H1 (cell line): ENCODE measurements around the gene GBP6. TPM values are rescaled to one million over a fixed set of nuclear protein-coding genes. Genes with fewer than 3 reads are reported as not detected.

ENCODE experiments used
- CTCF ChIA-PET: fragments of 300-600 bp; sonication (Branson Sonifier 250); formaldehyde crosslinking; loops from one replicate; lab custom pipeline; 2021; ENCODE audit not compliant: partially characterized antibody; lab: Charles Lee
- POLR2A ChIA-PET: fragments of 300-600 bp; sonication (Branson Sonifier 250); formaldehyde crosslinking; loops from one replicate; lab custom pipeline; 2021; ENCODE audit warnings: inconsistent platforms; ENCODE audit not compliant: partially characterized antibody; lab: Charles Lee
- DNase-seq, 2 experiments: peaks; one replicate each; pipeline versions ENCODE4 v3.0.0 to v3.0.0-alpha.2; 2010 to 2022; ENCODE audit warnings: low spot score in 2 of 2, low read depth in 1 of 2, mixed read lengths in 1 of 2
- FAIRE-seq: peaks from 2 replicates; lab custom pipeline; 2011; peaks lifted over from hg19 to GRCh38; lab: Jason Lieb, UNC
- H2AFZ ChIP-seq: 2 replicates; pipeline ENCODE4 v1.8.1; 2012; ENCODE audit warnings: low read length, inconsistent platforms
- H2AK5ac ChIP-seq: 2 replicates; pipeline ENCODE4 v1.6.1; 2013; ENCODE audit warnings: low read depth, low read length
- H2BK120ac ChIP-seq: replicated peaks from 2 replicates; pipeline ENCODE3; 2013; ENCODE audit warnings: low read depth, low read length, inconsistent platforms
- H2BK12ac ChIP-seq: 2 replicates; pipeline ENCODE4 v1.6.1; 2013; ENCODE audit warnings: low read depth, low read length
- H2BK15ac ChIP-seq: 2 replicates; pipeline ENCODE4 v1.6.1; 2013; ENCODE audit warnings: low read length
- H2BK20ac ChIP-seq: 2 replicates; pipeline ENCODE4 v1.6.1; 2013; ENCODE audit warnings: low read length
- H2BK5ac ChIP-seq: 2 replicates; pipeline ENCODE4 v1.6.1; 2013; ENCODE audit warnings: low read depth, low read length
- H3K14ac ChIP-seq: 2 replicates; pipeline ENCODE4 v1.6.1; 2013; ENCODE audit warnings: inconsistent platforms; ENCODE audit not compliant: insufficient read length
- H3K18ac ChIP-seq: 2 replicates; pipeline ENCODE4 v1.6.1; 2013; ENCODE audit warnings: low read length; ENCODE audit errors: extremely low read depth
- H3K23ac ChIP-seq: 2 replicates; pipeline ENCODE4 v1.6.1; 2013; ENCODE audit warnings: inconsistent platforms; ENCODE audit not compliant: insufficient read length
- H3K23me2 ChIP-seq: 2 replicates; pipeline ENCODE4 v1.6.1; 2013; ENCODE audit warnings: low read depth, low read length
- H3K27ac ChIP-seq: 2 replicates; pipeline ENCODE4 v1.6.1; 2011; ENCODE audit warnings: low read depth, low read length, inconsistent platforms
- H3K27me3 ChIP-seq, 4 experiments: replicated peaks in 1 of 4; 1 replicate in 1 of 4; 2 replicates in 3 of 4; pipeline versions ENCODE4 v1.6.1 to v1.8.1; 2011 to 2013; ENCODE audit warnings: low read length in 3 of 4, mild to moderate bottlenecking in 3 of 4, inconsistent platforms in 2 of 4, mixed read lengths in 2 of 4, moderate library complexity in 1 of 4; ENCODE audit not compliant: control insufficient read depth in 3 of 4, insufficient read depth in 3 of 4; ENCODE audit errors: extremely low read depth in 1 of 4
- H3K36me3 ChIP-seq, 4 experiments: 2 replicates each; pipeline versions ENCODE4 v1.6.1 to v1.8.1; 2011 to 2013; ENCODE audit warnings: mild to moderate bottlenecking in 4 of 4, low read length in 3 of 4, moderate library complexity in 2 of 4, control low read depth in 1 of 4, inconsistent platforms in 1 of 4; ENCODE audit not compliant: insufficient read depth in 4 of 4, control insufficient read depth in 2 of 4
- H3K4ac ChIP-seq: replicated peaks from 2 replicates; pipeline ENCODE3; 2013; ENCODE audit warnings: low read length, low read depth, mixed read lengths, inconsistent platforms; ENCODE audit not compliant: insufficient read length
- H3K4me1 ChIP-seq, 4 experiments: replicated peaks in 1 of 4; 1 replicate in 1 of 4; 2 replicates in 3 of 4; pipeline versions ENCODE4 v1.6.1 to v1.8.1; 2011 to 2013; ENCODE audit warnings: low read length in 3 of 4, inconsistent platforms in 2 of 4, mixed read lengths in 1 of 4; ENCODE audit not compliant: insufficient read depth in 4 of 4, control insufficient read depth in 3 of 4
- H3K4me2 ChIP-seq, 2 experiments: 2 replicates each; pipeline versions ENCODE4 v1.6.1 to v1.8.1; 2011 to 2013; ENCODE audit warnings: low read depth in 2 of 2, low read length in 2 of 2, control low read depth in 1 of 2, inconsistent platforms in 1 of 2, mild to moderate bottlenecking in 1 of 2; ENCODE audit not compliant: insufficient read depth in 1 of 2
- H3K4me3 ChIP-seq, 4 experiments: fragments of 200-600, 300-600 bp in 1 of 4; sonication (generic), shearing (Covaris generic), sonication (Bioruptor Twin) in 1 of 4; 2 replicates each; pipeline versions ENCODE4 v1.5.1 to v1.8.1; 2011 to 2016; ENCODE audit warnings: low read length in 4 of 4, low read depth in 3 of 4, control low read depth in 2 of 4, inconsistent platforms in 2 of 4, mild to moderate bottlenecking in 2 of 4, mixed read lengths in 1 of 4, moderate library complexity in 1 of 4; ENCODE audit not compliant: insufficient read depth in 2 of 4; ENCODE audit errors: extremely low read depth in 1 of 4
- H3K56ac ChIP-seq: replicated peaks from 2 replicates; pipeline ENCODE3; 2013; ENCODE audit warnings: low read depth, mild to moderate bottlenecking, mixed read lengths, low read length, inconsistent platforms; ENCODE audit not compliant: insufficient read length
- H3K79me1 ChIP-seq: 2 replicates; pipeline ENCODE4 v1.6.1; 2013; ENCODE audit warnings: low read depth, low read length, control low read depth
- H3K79me2 ChIP-seq, 2 experiments: 2 replicates each; pipeline versions ENCODE4 v1.6.1 to v1.8.1; 2012 to 2013; ENCODE audit warnings: low read length in 2 of 2, mild to moderate bottlenecking in 2 of 2, inconsistent platforms in 1 of 2; ENCODE audit not compliant: insufficient read depth in 2 of 2, control insufficient read depth in 1 of 2
- H3K9ac ChIP-seq, 4 experiments: replicated peaks in 1 of 4; 1 replicate in 1 of 4; 2 replicates in 3 of 4; pipeline versions ENCODE4 v1.6.1 to v1.8.1; 2011 to 2013; ENCODE audit warnings: low read depth in 3 of 4, low read length in 3 of 4, control low read depth in 2 of 4, mild to moderate bottlenecking in 2 of 4, moderate library complexity in 2 of 4, inconsistent platforms in 1 of 4; ENCODE audit errors: extremely low read depth in 1 of 4
- H3K9me3 ChIP-seq, 2 experiments: 2 replicates each; pipeline versions ENCODE4 v1.6.1 to v1.8.1; 2012 to 2013; ENCODE audit warnings: mild to moderate bottlenecking in 2 of 2, moderate library complexity in 2 of 2, control low read depth in 1 of 2, inconsistent platforms in 1 of 2, low read depth in 1 of 2, low read length in 1 of 2, mixed read lengths in 1 of 2; ENCODE audit not compliant: insufficient read depth in 2 of 2
- H4K20me1 ChIP-seq, 2 experiments: replicated peaks in 1 of 2; 2 replicates each; pipeline versions ENCODE3 to v1.8.1; 2011 to 2013; ENCODE audit warnings: inconsistent platforms in 2 of 2, low read length in 2 of 2, mild to moderate bottlenecking in 1 of 2; ENCODE audit not compliant: insufficient read depth in 2 of 2, control insufficient read depth in 1 of 2
- H4K5ac ChIP-seq: 2 replicates; pipeline ENCODE4 v1.6.1; 2013; ENCODE audit warnings: low read length, low read depth, mixed read lengths, inconsistent platforms; ENCODE audit not compliant: insufficient read length
- H4K8ac ChIP-seq: 2 replicates; pipeline ENCODE4 v1.8.0; 2013; ENCODE audit warnings: mild to moderate bottlenecking, moderate library complexity, low read length, inconsistent platforms; ENCODE audit not compliant: insufficient read depth; ENCODE audit errors: extremely low read depth
- H4K91ac ChIP-seq: replicated peaks from 2 replicates; pipeline ENCODE3; 2013; ENCODE audit warnings: low read length, mixed read lengths, inconsistent platforms; ENCODE audit not compliant: insufficient read length
- BCL11A ChIP-seq, 2 experiments: IDR thresholded peaks; one replicate each; pipeline ENCODE4 v1.6.1; 2011; ENCODE audit warnings: low read depth in 2 of 2, low read length in 2 of 2, mild to moderate bottlenecking in 2 of 2
- CTBP2 ChIP-seq: IDR thresholded peaks from 2 replicates; pipeline ENCODE4 v1.7.0; 2011; ENCODE audit warnings: borderline replicate concordance, mild to moderate bottlenecking, moderate library complexity, mixed read lengths, low read length; ENCODE audit not compliant: insufficient read depth, insufficient read length
- HDAC6 ChIP-seq: IDR thresholded peaks from one replicate; pipeline ENCODE4 v1.7.1; 2012; ENCODE audit warnings: low read depth, mild to moderate bottlenecking, inconsistent platforms, low read length, moderate library complexity
- NANOG ChIP-seq: IDR thresholded peaks from 2 replicates; pipeline ENCODE4 v1.6.1; 2011; ENCODE audit warnings: low read length, low read depth, mild to moderate bottlenecking, inconsistent platforms; ENCODE audit not compliant: insufficient read depth, poor library complexity, severe bottlenecking
- SIN3A ChIP-seq, 2 experiments: IDR thresholded peaks in 1 of 2; conservative IDR thresholded peaks in 1 of 2; 2 replicates each; pipeline ENCODE4 v1.6.1; 2011 to 2012; ENCODE audit warnings: low read length in 2 of 2, improper control_type of control experiment in 1 of 2, low read depth in 1 of 2, mild to moderate bottlenecking in 1 of 2
- SIX5 ChIP-seq: IDR thresholded peaks from 2 replicates; pipeline ENCODE4 v1.6.1; 2011; ENCODE audit warnings: mild to moderate bottlenecking, low read depth, low read length
- SP1 ChIP-seq: IDR thresholded peaks from 2 replicates; pipeline ENCODE4 v1.6.1; 2011; ENCODE audit warnings: low read depth, low read length
- TBP ChIP-seq: IDR thresholded peaks from 2 replicates; pipeline ENCODE4 v1.6.1; 2011; ENCODE audit warnings: low read depth, low read length, improper control_type of control experiment
- ZNF274 ChIP-seq: IDR thresholded peaks from 2 replicates; pipeline ENCODE4 v1.7.0; 2012; ENCODE audit warnings: low read length, borderline replicate concordance; ENCODE audit errors: extremely low read depth
- WGBS, 2 experiments: shearing (Covaris generic) in 1 of 2; methylation state at CpG; one replicate each; pipeline versions ENCODE4 v1.1.6 to v1.1.7; 2013 to 2015; ENCODE audit warnings: low lambda C conversion rate in 2 of 2, mixed read lengths in 2 of 2, inconsistent platforms in 1 of 2, low coverage in 1 of 2, missing lambda C conversion rate in 1 of 2; ENCODE audit not compliant: insufficient replicate concordance in 2 of 2, insufficient coverage in 1 of 2, insufficient read length in 1 of 2; ENCODE audit errors: extremely low coverage in 1 of 2, missing lambda C conversion rate in 1 of 2; 5-methylcytosine and 5-hydroxymethylcytosine counted together
- polyA plus RNA-seq, 7 experiments: library from polyadenylated mRNA; depleted of rRNA in 3 of 7; stranded (reverse) in 5 of 7; unstranded in 2 of 7; fragments of >200 nt in 5 of 7; fragments of 200-250 nt in 2 of 7; gene quantifications; 1 replicate in 5 of 7; 2 replicates in 1 of 7; 4 replicates in 1 of 7; pipeline versions ENCODE4 v1.2.1 to v1.2.3, GENCODE V29; 2011 to 2013; ENCODE audit warnings: missing spikeins in 2 of 7, mixed read lengths in 2 of 7
- total RNA-seq: library from RNA; stranded (reverse); fragmentation: NEBNext Ultra II Directional; extraction: Animal tissue kit (Norgen Biotek cat#: 25700); gene quantifications from 2 replicates; pipeline ENCODE4 v1.2.1, GENCODE V29; 2021
- TF ChIP-seq, protein P1 (sequence below): IDR thresholded peaks from 2 replicates; pipeline ENCODE4 v1.6.1; 2011; ENCODE audit warnings: low read length, improper control_type of control experiment

The GBP6 gene
- total and polyA plus RNA-seq, 2 of the 8 experiments (the other 6 are each of a cell fraction or from before 2014, with no cell fraction given): not detected

DNA sequence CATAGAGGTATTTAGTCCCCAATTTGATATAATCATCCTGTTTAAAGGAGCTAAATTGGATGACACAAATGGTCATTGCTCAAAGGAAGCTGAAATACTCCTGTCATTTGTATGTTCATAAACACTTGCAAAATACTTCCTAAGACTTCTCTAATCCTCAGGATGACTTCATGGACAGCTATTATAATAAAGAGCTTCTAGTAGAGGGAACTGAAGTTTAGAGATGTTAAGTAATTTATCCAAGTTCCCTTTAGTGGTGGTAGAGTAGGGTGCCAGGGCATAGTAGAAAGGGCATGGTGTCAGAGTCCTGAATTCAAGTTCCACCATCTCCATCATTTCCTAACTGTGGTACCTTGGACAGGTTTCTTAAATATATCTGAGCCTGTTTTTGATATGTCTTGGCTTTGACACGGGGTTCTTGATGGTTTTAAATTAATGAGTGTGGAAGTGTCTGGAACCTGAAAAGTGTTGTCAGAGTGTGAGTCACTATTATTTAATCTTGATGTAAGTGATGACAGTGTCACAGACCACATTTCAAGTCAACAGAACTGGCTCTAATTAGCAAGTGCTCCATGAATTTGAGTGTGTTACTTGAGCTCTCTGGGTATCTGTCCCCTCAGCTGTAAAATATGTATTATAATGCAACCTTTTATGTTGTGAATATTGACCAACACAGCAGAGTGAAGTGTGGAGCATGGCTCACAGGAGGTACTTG, 12.1 kb upstream of the GBP6 start:
- no peak overlapping the region for H2AK5ac ChIP-seq
- no peak overlapping the region for H4K8ac ChIP-seq
- H2BK15ac ChIP-seq: no peak overlapping the region
- H3K4me2 ChIP-seq: no peak overlapping the region
- no peak overlapping the region for H2BK20ac ChIP-seq
- no peak overlapping the region for H2BK120ac ChIP-seq
- no peaks in the 10 kb centered on the region for H3K79me1 ChIP-seq
- no peaks in the 10 kb centered on the region for H4K20me1 ChIP-seq
- H3K4ac ChIP-seq: no peak overlapping the region
- H3K9ac ChIP-seq: no peak overlapping the region
- no peak overlapping the region for H3K18ac ChIP-seq
- H3K79me2 ChIP-seq: no peaks in the 10 kb centered on the region
- no peaks in the 10 kb centered on the region for H3K27me3 ChIP-seq
- POLR2A ChIA-PET: no interaction called here
- H3K14ac ChIP-seq: no peak overlapping the region
- no peak overlapping the region for H2AFZ ChIP-seq
- WGBS, 2 experiments: 88% methylated on average over 1 of the region's 1 CpG; no CpG with 5 or more reads in 1 of the 2 experiments
- no peak overlapping the region for H4K91ac ChIP-seq
- no peak overlapping the region for H2BK5ac ChIP-seq
- H2BK12ac ChIP-seq: no peak overlapping the region
- H3K9me3 ChIP-seq: no peaks in the 10 kb centered on the region
- no peak overlapping the region for H3K56ac ChIP-seq
- no peaks in the 10 kb centered on the region for H3K36me3 ChIP-seq
- CTCF ChIA-PET: interaction anchor here (0.9 to 1.3 kb wide), 2 partner anchors 10 to 353 kb away, joined by 3 to 4 read pairs; no protein-coding TSS in a partner anchor
- peaks cover 0 to 2% (median 0%) of the 10 kb centered on the region in 4 experiments; a peak in 1 of 7 replicates for H3K4me1 ChIP-seq
- FAIRE-seq (no peak), DNase-seq (no peak)
- H3K23me2 ChIP-seq: no peaks in the 10 kb centered on the region
- H4K5ac ChIP-seq: no peak overlapping the region
- TF ChIP-seq SIX5 (no peak), HDAC6 (no peak), SP1 (no peak), BCL11A (IDR thresholded peaks at IDR 0.05; ENCODE audit: low read depth in 2 of 2, low read length in 2 of 2) (no peak), SIN3A (conservative IDR thresholded peaks at IDR 0.05 in 1 of 2, IDR thresholded peaks at IDR 0.05 in 1 of 2; ENCODE audit: low read depth in 1 of 2, low read length in 2 of 2) (no peak), NANOG (no peak), ZNF274 (no peak), TBP (no peak), CTBP2 (no peak)
- TF ChIP-seq, protein P1, sequence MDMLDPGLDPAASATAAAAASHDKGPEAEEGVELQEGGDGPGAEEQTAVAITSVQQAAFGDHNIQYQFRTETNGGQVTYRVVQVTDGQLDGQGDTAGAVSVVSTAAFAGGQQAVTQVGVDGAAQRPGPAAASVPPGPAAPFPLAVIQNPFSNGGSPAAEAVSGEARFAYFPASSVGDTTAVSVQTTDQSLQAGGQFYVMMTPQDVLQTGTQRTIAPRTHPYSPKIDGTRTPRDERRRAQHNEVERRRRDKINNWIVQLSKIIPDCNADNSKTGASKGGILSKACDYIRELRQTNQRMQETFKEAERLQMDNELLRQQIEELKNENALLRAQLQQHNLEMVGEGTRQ: no peak
- no peak overlapping the region for H3K4me3 ChIP-seq
- H3K23ac ChIP-seq: no peak overlapping the region
- H3K27ac ChIP-seq: no peak overlapping the region
